ENCODE data around the gene C6orf15.

C6orf15 gene

GRCh38 chr6:31130751-31131150, 18.4 kb upstream of the C6orf15 start:
- TF ChIP-seq CTCF (IDR thresholded peaks at IDR 0.05; ENCODE audit: insufficient read depth, low read depth, low read length, missing control alignments) = no peak
- H3K4me3 ChIP-seq (ENCODE audit: low read length) = no peak overlapping the region
- DNase-seq (ENCODE audit: low read depth) = no peak

- H3K4me3 ChIP-seq (ENCODE audit: low read length) = no peak overlapping the region
- DNase-seq (ENCODE audit: low read depth) = peak; percentile 40
- no peak for TF ChIP-seq CTCF (IDR thresholded peaks at IDR 0.05; ENCODE audit: insufficient read depth, low read depth, low read length, missing control alignments)
Measured at GRCh38 chr6:31129130-31129529, 16.8 kb upstream of the C6orf15 start.

GRCh38 chr6:31128093-31128676, 15.8 kb upstream of the C6orf15 start:
- DNase-seq (ENCODE audit: low read depth) = peak; percentile 64
- TF ChIP-seq CTCF (IDR thresholded peaks at IDR 0.05; ENCODE audit: insufficient read depth, low read depth, low read length, missing control alignments) = peak; percentile 92
- H3K4me3 ChIP-seq (ENCODE audit: low read length) = no peak overlapping the region

DNA sequence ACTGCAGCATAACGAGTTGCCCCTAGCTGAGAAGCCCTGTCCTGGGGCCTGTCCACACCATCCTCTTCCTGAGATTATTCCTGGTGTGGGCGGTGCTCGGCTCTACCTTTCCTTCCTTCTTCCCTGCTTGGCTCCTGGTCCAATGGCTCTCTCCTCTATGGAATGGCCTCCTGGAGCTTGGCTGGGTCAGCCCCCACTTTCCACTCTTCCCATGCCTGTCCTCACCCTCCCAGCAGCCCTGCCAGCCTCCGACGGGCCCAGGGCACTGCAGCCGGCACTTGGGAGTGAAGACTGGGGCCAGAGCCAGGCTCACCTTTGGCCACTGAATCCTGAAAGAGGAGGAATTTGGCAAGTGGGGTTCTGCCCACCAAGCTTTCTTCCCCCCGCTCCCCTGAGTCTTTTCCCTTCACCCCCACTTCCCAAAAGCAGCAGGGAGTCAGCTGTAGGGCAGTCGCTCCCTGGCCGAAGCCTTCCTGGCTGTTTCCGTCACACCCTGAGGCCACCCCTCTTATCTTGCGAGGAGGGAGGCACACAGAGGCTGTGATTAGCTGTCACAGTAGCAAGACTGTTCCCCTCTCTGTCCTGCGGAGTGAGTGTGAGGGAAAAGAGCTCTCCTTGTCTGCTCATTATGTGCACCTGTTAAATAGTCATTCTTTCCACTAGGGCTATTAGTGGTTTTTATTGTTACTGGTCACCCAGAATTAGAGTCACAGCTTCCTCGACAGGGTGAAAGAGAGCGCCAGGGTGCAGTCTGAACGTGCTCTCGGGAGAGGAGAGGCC, 14.2 kb upstream of the C6orf15 start:
- no peak overlapping the region for H3K4me3 ChIP-seq (ENCODE audit: low read length)

GRCh38 chr6:31125586-31126363, 13.4 kb upstream of the C6orf15 start:
- no peak overlapping the region for H3K4me3 ChIP-seq (ENCODE audit: low read length)
- TF ChIP-seq CTCF (IDR thresholded peaks at IDR 0.05; ENCODE audit: insufficient read depth, low read depth, low read length, missing control alignments) = no peak
- DNase-seq (ENCODE audit: low read depth) = peak; percentile 97

More for the DNA sequence above, 14.2 kb upstream of the C6orf15 start:
- no peak for TF ChIP-seq CTCF (IDR thresholded peaks at IDR 0.05; ENCODE audit: insufficient read depth, low read depth, low read length, missing control alignments)
- DNase-seq (ENCODE audit: low read depth) = no peak

DNA sequence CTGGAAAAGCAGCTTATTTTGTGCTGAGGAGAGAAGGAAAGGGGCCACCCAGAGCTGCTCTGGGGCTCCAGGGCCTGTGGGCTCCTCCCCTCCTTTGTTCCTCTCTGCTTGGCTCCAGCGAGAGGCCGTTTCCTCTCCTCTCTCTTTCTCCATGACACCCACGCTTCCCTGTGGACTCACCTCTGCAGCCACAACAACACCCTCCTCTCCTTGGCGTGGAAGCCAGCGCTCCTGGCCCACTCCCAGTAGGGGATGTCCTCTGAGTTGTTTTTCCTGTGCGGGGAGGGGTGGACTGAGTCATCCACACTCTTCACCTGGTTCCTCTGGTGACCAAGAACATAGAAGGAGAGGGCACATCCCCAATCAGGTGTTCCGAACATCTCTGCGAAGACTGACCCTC, 12.8 kb upstream of the C6orf15 start:
- H3K4me3 ChIP-seq (ENCODE audit: low read length) = no peak overlapping the region
- TF ChIP-seq CTCF (IDR thresholded peaks at IDR 0.05; ENCODE audit: insufficient read depth, low read depth, low read length, missing control alignments) = no peak
- DNase-seq (ENCODE audit: low read depth) = peak; percentile 92

Measured in epithelial cell of esophagus (primary cell).